Measurements from ENCODE around the gene BCR.
"Not testable (repeated sequence)": the region's sequence is repeated elsewhere in the genome, so short reads cannot be mapped to it uniquely, and the experiment has no call there.

The BCR gene

DNA sequence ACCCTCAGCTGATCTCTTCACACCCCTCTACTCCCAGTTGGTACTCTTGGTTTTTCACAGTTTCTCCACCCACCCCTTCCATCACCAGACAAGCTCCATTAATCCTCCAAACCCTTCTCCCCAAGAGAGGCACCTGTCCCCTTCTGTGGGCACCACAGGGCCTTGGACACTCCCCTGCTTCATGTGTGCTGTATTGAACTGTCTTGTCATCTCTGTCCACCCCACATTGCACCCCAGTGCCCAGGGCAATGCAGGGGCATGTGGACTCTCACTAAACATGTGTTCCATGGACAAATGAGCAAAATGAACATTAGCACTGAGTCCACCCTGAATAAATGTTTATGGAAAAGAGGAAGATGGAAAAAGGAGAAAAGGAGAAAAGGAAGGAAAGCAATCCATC, 181.4 kb downstream of the BCR start:
- DNase-seq = no peak

- no peak for DNase-seq
Measured at GRCh38 chr22:23363683-23364082, 183.4 kb downstream of the BCR start.

GRCh38 chr22:23364389-23364788, 184.1 kb downstream of the BCR start:
- DNase-seq = no peak

DNA sequence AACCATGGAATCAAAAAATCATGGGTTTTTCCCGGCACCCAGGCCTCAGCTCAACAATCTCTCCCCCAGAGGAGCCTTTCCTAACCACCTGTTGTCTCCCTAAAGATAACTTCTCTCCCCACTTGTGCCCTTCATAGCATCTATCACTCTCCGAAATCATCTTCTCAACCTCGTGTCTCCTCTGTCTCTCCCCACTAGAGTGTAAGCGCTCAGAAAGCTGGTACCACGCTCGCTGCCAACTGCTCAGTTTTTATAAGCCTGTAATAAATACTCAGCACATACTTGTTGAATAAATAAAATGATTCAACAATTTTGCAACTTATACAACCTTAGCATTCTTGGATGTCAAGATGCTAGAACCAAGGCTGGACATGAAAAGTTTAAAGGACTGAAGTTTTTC, 185.2 kb downstream of the BCR start:
- DNase-seq = no peak

GRCh38 chr22:23365961-23366360, 185.7 kb downstream of the BCR start:
- DNase-seq = no peak

GRCh38 chr22:23367196-23367595, 186.9 kb downstream of the BCR start:
- not testable (repeated sequence) for DNase-seq

All from amygdala (tissue), 56 donors.